AG09309 (cell line): ENCODE results near the gene ITGA11.
A peak's percentile ranks its signal among the peaks of the same experiment; 100 is the strongest.

ENCODE experiments used
- DNase-seq: peaks from one replicate; pipeline ENCODE4 v3.0.0-alpha.2; 2010; ENCODE audit warnings: low read depth
- H3K4me3 ChIP-seq: 2 replicates; pipeline ENCODE4 v1.5.1; 2011; ENCODE audit warnings: mild to moderate bottlenecking, low read depth, low read length, moderate library complexity; ENCODE audit not compliant: control insufficient read depth
- CTCF ChIP-seq: IDR thresholded peaks from 2 replicates; pipeline ENCODE4 v1.5.1; 2011; ENCODE audit warnings: mild to moderate bottlenecking, low read depth, low read length, inconsistent platforms; ENCODE audit not compliant: insufficient read depth, control insufficient read depth; ENCODE audit errors: missing control alignments

Gene ITGA11

GRCh38 chr15:68421798-68422402 is 10.1 kb downstream of the ITGA11 start:
- TF ChIP-seq CTCF: no peak
- peak; percentile 53 for DNase-seq

GRCh38 chr15:68421115-68421551 is 10.8 kb downstream of the ITGA11 start:
- no peak for DNase-seq
- H3K4me3 ChIP-seq: no peak overlapping the region
- TF ChIP-seq CTCF: no peak

More at GRCh38 chr15:68421798-68422402, 10.1 kb downstream of the ITGA11 start:
- no peak overlapping the region for H3K4me3 ChIP-seq

- DNase-seq: no peak
- H3K4me3 ChIP-seq: no peak overlapping the region
- TF ChIP-seq CTCF: no peak
Observed at GRCh38 chr15:68420186-68420684, 11.7 kb downstream of the ITGA11 start.

- H3K4me3 ChIP-seq: no peak overlapping the region
- no peak for TF ChIP-seq CTCF
- no peak for DNase-seq
Observed at GRCh38 chr15:68419301-68420175, 12.4 kb downstream of the ITGA11 start.

GRCh38 chr15:68418611-68419161 is 13.3 kb downstream of the ITGA11 start:
- no peak overlapping the region for H3K4me3 ChIP-seq
- TF ChIP-seq CTCF: no peak
- DNase-seq: no peak

- H3K4me3 ChIP-seq: no peak overlapping the region
- TF ChIP-seq CTCF: no peak
- no peak for DNase-seq
Observed at GRCh38 chr15:68417897-68418296, 14.1 kb downstream of the ITGA11 start.
